ENCODE results near the gene KNSTRN.

The KNSTRN gene

DNA sequence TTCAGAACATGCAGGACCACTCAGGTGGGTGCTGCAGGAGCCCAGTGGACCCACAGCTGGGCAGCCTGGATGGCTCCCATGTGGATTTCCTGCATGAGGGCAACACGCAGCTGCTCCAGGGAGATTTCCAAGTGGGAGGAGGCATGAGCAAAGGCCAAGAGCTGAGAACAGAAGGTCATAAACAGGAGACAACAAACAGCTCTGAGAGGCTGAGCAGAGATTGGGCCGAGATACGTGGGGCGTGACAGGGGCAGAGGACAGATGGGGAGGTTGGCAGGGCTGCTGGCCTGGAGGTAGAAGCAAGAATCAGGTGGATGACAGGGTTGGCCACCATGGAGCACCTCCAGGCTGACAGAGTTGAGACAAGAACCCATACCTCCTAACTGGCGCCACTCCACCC, 28.8 kb upstream of the KNSTRN start:
- FAIRE-seq (no peak), DNase-seq (ENCODE audit: insufficient read length, low spot score) (no peak)
- TF ChIP-seq POLR2A (IDR thresholded peaks at IDR 0.05; ENCODE audit: low read depth, low read length), result no peak

DNA sequence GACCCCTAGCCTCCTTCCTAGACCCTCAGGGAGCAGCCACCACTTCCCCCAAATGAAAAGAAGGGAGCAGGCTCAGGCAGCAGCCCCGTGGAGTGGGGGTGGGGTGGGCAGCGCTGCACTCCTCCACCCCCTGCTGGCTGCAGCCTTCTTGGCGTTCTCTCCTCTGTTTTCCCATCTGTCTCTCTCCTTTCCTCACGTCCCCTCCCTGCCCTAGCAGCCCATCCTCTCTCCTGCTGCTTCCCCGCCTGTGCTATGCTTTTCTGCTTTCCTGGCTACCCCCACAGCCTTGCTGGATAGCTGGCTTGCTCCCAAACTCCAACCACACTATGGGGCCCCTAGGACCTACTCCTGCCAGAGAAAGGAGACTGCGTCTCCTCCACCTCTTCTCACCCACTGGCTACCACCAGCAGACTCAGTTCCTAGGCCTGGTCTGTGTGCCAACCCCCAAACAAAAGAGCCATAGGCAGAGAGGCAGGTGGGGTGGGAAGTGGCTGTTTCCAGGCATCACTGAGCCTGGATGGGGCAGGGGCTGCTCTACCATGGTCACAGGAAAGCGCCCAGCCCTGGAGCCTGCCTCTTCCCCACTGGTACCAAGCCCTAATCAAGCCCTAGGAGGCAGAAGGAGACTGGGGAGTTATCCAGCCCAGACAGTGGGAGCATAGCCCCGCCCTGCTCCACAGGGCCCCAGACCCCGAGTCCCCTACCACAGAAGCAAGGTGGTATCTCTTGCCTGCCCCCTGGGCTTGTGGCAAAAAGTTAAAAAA, 27.9 kb upstream of the KNSTRN start:
- no peak for FAIRE-seq
- no peak for DNase-seq (ENCODE audit: insufficient read length, low spot score)
- no peak for TF ChIP-seq PAX5 (IDR thresholded peaks at IDR 0.05; ENCODE audit: insufficient read depth, low read length, severe bottlenecking)
- TF ChIP-seq POU2F2 (IDR thresholded peaks at IDR 0.05; ENCODE audit: low read depth, low read length), result no peak
- TF ChIP-seq POLR2AphosphoS5 (IDR thresholded peaks at IDR 0.05; ENCODE audit: low read depth, low read length), result no peak
- TF ChIP-seq POLR2A (IDR thresholded peaks at IDR 0.05; ENCODE audit: low read depth, low read length), result no peak
- no peak for TF ChIP-seq SPI1 (IDR thresholded peaks at IDR 0.05; ENCODE audit: low read depth, low read length)
- TF ChIP-seq TAF1 (IDR thresholded peaks at IDR 0.05; ENCODE audit: low read depth, low read length), result no peak

- no peak for DNase-seq (ENCODE audit: insufficient read length, low spot score)
- no peak for FAIRE-seq
Observed at GRCh38 chr15:40355976-40356585, 26.4 kb upstream of the KNSTRN start.

GRCh38 chr15:40357246-40357645, 25.3 kb upstream of the KNSTRN start:
- FAIRE-seq, result no peak
- TF ChIP-seq SPI1 (IDR thresholded peaks at IDR 0.05; ENCODE audit: low read depth, low read length) (no peak), POLR2A (IDR thresholded peaks at IDR 0.05; ENCODE audit: low read depth, low read length) (no peak), POU2F2 (IDR thresholded peaks at IDR 0.05; ENCODE audit: low read depth, low read length) (no peak), TAF1 (IDR thresholded peaks at IDR 0.05; ENCODE audit: low read depth, low read length) (no peak), PAX5 (IDR thresholded peaks at IDR 0.05; ENCODE audit: insufficient read depth, low read length, severe bottlenecking) (no peak), POLR2AphosphoS5 (IDR thresholded peaks at IDR 0.05; ENCODE audit: low read depth, low read length) (no peak)

More at GRCh38 chr15:40355976-40356585, 26.4 kb upstream of the KNSTRN start:
- TF ChIP-seq SPI1 (IDR thresholded peaks at IDR 0.05; ENCODE audit: low read depth, low read length) (no peak), POU2F2 (IDR thresholded peaks at IDR 0.05; ENCODE audit: low read depth, low read length) (no peak), TAF1 (IDR thresholded peaks at IDR 0.05; ENCODE audit: low read depth, low read length) (no peak), POLR2A (IDR thresholded peaks at IDR 0.05; ENCODE audit: low read depth, low read length) (no peak), POLR2AphosphoS5 (IDR thresholded peaks at IDR 0.05; ENCODE audit: low read depth, low read length) (no peak), PAX5 (IDR thresholded peaks at IDR 0.05; ENCODE audit: insufficient read depth, low read length, severe bottlenecking) (no peak)

GRCh38 chr15:40357723-40358470, 24.6 kb upstream of the KNSTRN start, which contains the start of gene DISP2:
Gene DISP2, plus strand, starts transcription at chr15:40358219. Its CDS starts 103 bp downstream, at chr15:40358322.
- TF ChIP-seq POLR2AphosphoS5 (IDR thresholded peaks at IDR 0.05; ENCODE audit: low read depth, low read length), result no peak
- TF ChIP-seq TAF1 (IDR thresholded peaks at IDR 0.05; ENCODE audit: low read depth, low read length), result no peak
- TF ChIP-seq SPI1 (IDR thresholded peaks at IDR 0.05; ENCODE audit: low read depth, low read length), result no peak
- no peak for TF ChIP-seq POLR2A (IDR thresholded peaks at IDR 0.05; ENCODE audit: low read depth, low read length)
- no peak for TF ChIP-seq PAX5 (IDR thresholded peaks at IDR 0.05; ENCODE audit: insufficient read depth, low read length, severe bottlenecking)
- peak; percentile 90 for FAIRE-seq
- peak; percentile 99 for DNase-seq (ENCODE audit: insufficient read length, low spot score)

More at GRCh38 chr15:40357246-40357645, 25.3 kb upstream of the KNSTRN start:
- no peak for DNase-seq (ENCODE audit: insufficient read length, low spot score)

DNA sequence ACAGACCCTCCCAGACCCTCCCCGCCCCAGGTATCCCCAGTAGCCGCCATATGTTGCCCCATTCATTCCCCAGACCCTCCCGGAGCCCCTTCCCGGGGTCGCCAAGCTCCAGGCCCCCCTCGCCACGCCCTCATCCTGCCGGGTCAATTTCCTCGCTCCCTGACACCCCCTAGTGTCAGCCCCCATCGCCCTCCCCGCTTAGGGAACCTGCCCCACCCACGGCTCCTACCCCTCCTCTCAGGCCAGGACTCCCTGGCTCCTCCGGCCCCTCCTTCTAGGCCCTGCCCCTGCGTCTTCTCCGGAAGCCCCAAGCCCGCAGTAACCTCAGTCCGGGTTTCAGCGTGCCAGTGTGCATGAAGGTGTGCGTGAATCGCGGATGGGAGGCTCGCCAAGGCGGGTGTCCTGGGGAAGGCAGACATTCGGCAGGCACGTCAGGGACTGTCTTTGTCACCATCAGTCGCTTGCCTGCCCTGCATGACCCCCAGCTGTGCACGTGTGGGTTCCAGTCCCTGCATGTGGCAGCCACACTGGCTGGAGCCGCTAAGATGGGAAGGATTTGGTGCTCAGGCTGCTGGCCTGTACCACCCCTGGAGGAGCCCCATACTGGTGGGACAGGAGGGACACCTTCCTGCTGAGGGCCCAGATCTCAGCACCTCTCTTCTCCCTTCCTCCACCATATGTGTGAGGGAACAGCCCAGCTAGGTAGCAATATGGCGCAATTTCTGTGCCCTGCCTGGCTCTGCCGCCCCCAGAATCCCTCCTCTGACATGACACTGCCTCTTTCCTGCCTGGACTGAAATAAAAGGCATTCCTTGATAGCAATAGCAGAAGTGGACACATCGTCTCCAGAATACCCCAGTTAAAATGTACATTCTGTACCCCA, 23.8 kb upstream of the KNSTRN start:
- FAIRE-seq (peak; percentile 56), DNase-seq (ENCODE audit: insufficient read length, low spot score) (no peak)
- TF ChIP-seq TAF1 (IDR thresholded peaks at IDR 0.05; ENCODE audit: low read depth, low read length), result no peak
- no peak for TF ChIP-seq POLR2A (IDR thresholded peaks at IDR 0.05; ENCODE audit: low read depth, low read length)
- TF ChIP-seq SPI1 (IDR thresholded peaks at IDR 0.05; ENCODE audit: low read depth, low read length), result no peak
- TF ChIP-seq POU2F2 (IDR thresholded peaks at IDR 0.05; ENCODE audit: low read depth, low read length), result no peak
- TF ChIP-seq POLR2AphosphoS5 (IDR thresholded peaks at IDR 0.05; ENCODE audit: low read depth, low read length), result no peak
- no peak for TF ChIP-seq PAX5 (IDR thresholded peaks at IDR 0.05; ENCODE audit: insufficient read depth, low read length, severe bottlenecking)

- TF ChIP-seq PAX5 (IDR thresholded peaks at IDR 0.05; ENCODE audit: insufficient read depth, low read length, severe bottlenecking), result no peak
- TF ChIP-seq SPI1 (IDR thresholded peaks at IDR 0.05; ENCODE audit: low read depth, low read length), result no peak
- TF ChIP-seq POLR2A (IDR thresholded peaks at IDR 0.05; ENCODE audit: low read depth, low read length), result no peak
- no peak for TF ChIP-seq TAF1 (IDR thresholded peaks at IDR 0.05; ENCODE audit: low read depth, low read length)
- TF ChIP-seq POU2F2 (IDR thresholded peaks at IDR 0.05; ENCODE audit: low read depth, low read length), result no peak
- TF ChIP-seq POLR2AphosphoS5 (IDR thresholded peaks at IDR 0.05; ENCODE audit: low read depth, low read length), result no peak
- DNase-seq (ENCODE audit: insufficient read length, low spot score) (no peak), FAIRE-seq (no peak)
Observed at GRCh38 chr15:40360015-40360414, 22.5 kb upstream of the KNSTRN start.

DNA sequence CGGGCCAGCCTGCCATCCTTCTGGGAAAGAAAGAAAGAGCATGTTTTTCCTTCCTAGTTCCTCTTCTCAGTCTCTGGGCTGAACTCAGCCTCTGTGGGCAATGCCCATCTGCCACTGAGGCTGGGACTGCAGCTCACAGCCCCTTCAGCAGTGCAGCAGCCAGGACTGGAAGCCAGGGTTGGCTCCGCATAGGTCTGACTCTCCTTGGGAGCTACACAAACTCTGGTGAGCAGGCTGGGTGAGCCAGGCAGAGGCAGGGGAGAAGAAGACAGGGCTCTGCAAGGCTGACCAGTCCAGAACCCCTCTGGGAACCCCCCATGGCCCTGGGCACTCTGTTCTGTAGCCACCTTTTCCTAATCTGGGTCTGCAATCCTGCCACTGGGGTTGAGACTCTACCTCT, 20.9 kb upstream of the KNSTRN start:
- FAIRE-seq (no peak), DNase-seq (ENCODE audit: insufficient read length, low spot score) (no peak)
- no peak for TF ChIP-seq PAX5 (IDR thresholded peaks at IDR 0.05; ENCODE audit: insufficient read depth, low read length, severe bottlenecking)
- no peak for TF ChIP-seq POLR2A (IDR thresholded peaks at IDR 0.05; ENCODE audit: low read depth, low read length)
- TF ChIP-seq TAF1 (IDR thresholded peaks at IDR 0.05; ENCODE audit: low read depth, low read length), result no peak
- no peak for TF ChIP-seq SPI1 (IDR thresholded peaks at IDR 0.05; ENCODE audit: low read depth, low read length)
- TF ChIP-seq POLR2AphosphoS5 (IDR thresholded peaks at IDR 0.05; ENCODE audit: low read depth, low read length), result no peak
- TF ChIP-seq POU2F2 (IDR thresholded peaks at IDR 0.05; ENCODE audit: low read depth, low read length), result no peak
